ENCODE results near the gene OR2T2. TPM values are rescaled to one million over a fixed set of nuclear protein-coding genes. Genes with fewer than 3 reads are reported as not detected.

OR2T2 gene
- polyA plus RNA-seq, 3 donors, result not detected

- Histone ChIP-seq H3K4me2 (replicated peaks; ENCODE audit: extremely low read depth, low read length, poor library complexity, severe bottlenecking) (no peak overlapping the region), H3K79me2 (ENCODE audit: insufficient read depth, low read length) (no peaks in the 10 kb centered on the region), H3K36me3 (replicated peaks in 1 of 2; ENCODE audit: control insufficient read depth in 1 of 2, insufficient read depth in 2 of 2, low read length in 2 of 2) (no peaks in the 10 kb centered on the region), H3K4me3 (replicated peaks in 1 of 3; ENCODE audit: low read depth in 2 of 3, low read length in 3 of 3) (no peak overlapping the region), H3K27me3 (ENCODE audit: control insufficient read depth in 2 of 2, insufficient read depth in 2 of 2, low read length in 2 of 2) (no peaks in the 10 kb centered on the region), H2AFZ (ENCODE audit: insufficient read depth, low read depth, low read length, poor library complexity, severe bottlenecking) (no peak overlapping the region), H3K9ac (ENCODE audit: insufficient read depth, low read length, poor library complexity, severe bottlenecking) (no peak overlapping the region), H3K27ac (ENCODE audit: low read depth in 1 of 2, low read length in 2 of 2) (no peak overlapping the region), H3K9me3 (replicated peaks in 1 of 2; ENCODE audit: control insufficient read depth in 1 of 2, insufficient read depth in 1 of 2, low read length in 2 of 2) (peaks cover 5 to 15% of the 10 kb centered on the region in 2 donors), H4K20me1 (ENCODE audit: insufficient read depth, low read length) (no peaks in the 10 kb centered on the region), H3K4me1 (ENCODE audit: control insufficient read depth in 1 of 2, insufficient read depth in 2 of 2, low read length in 2 of 2) (no peaks in the 10 kb centered on the region)
- Mint-ChIP-seq H3K27me3 (ENCODE audit: low read depth in 3 of 3) (no peaks in the 10 kb centered on the region), H3K27ac (no peak overlapping the region), H3K4me3 (no peak overlapping the region), H3K4me1 (no peaks in the 10 kb centered on the region), H3K36me3 (no peaks in the 10 kb centered on the region), H3K9me3 (peaks cover 2 to 8% (median 3%) of the 10 kb centered on the region in 7 donors)
- DNase-seq, result peak in 1 of 3 donors; percentile 23
- WGBS (ENCODE audit: insufficient coverage), result no CpG with 5 or more reads among the region's 6 CpGs
- TF ChIP-seq CTCF (IDR thresholded peaks at IDR 0.05), result no peak
- intact Hi-C loops (cut with micrococcal nuclease), result no loop called here
Observed at GRCh38 chr1:248404024-248404423, 41.4 kb upstream of the OR2T2 start.

GRCh38 chr1:248406721-248407692 lies 38.4 kb upstream of the OR2T2 start:
- Histone ChIP-seq H3K79me2 (ENCODE audit: insufficient read depth, low read length) (no peaks in the 10 kb centered on the region), H2AFZ (ENCODE audit: insufficient read depth, low read depth, low read length, poor library complexity, severe bottlenecking) (no peak overlapping the region), H3K9me3 (replicated peaks in 1 of 2; ENCODE audit: control insufficient read depth in 1 of 2, insufficient read depth in 1 of 2, low read length in 2 of 2) (peaks cover 11 to 24% of the 10 kb centered on the region in 2 donors), H3K27me3 (ENCODE audit: control insufficient read depth in 2 of 2, insufficient read depth in 2 of 2, low read length in 2 of 2) (no peaks in the 10 kb centered on the region), H3K36me3 (replicated peaks in 1 of 2; ENCODE audit: control insufficient read depth in 1 of 2, insufficient read depth in 2 of 2, low read length in 2 of 2) (no peaks in the 10 kb centered on the region), H4K20me1 (ENCODE audit: insufficient read depth, low read length) (no peaks in the 10 kb centered on the region), H3K27ac (ENCODE audit: low read depth in 1 of 2, low read length in 2 of 2) (no peak overlapping the region), H3K9ac (ENCODE audit: insufficient read depth, low read length, poor library complexity, severe bottlenecking) (no peak overlapping the region), H3K4me1 (ENCODE audit: control insufficient read depth in 1 of 2, insufficient read depth in 2 of 2, low read length in 2 of 2) (no peaks in the 10 kb centered on the region), H3K4me3 (replicated peaks in 1 of 3; ENCODE audit: low read depth in 2 of 3, low read length in 3 of 3) (no peak overlapping the region), H3K4me2 (replicated peaks; ENCODE audit: extremely low read depth, low read length, poor library complexity, severe bottlenecking) (no peak overlapping the region)
- H3K4me3 Mint-ChIP-seq, result no peak overlapping the region
- peak overlapping the region in 1 of 7 donors; percentile 6 for H3K27ac Mint-ChIP-seq
- no peaks in the 10 kb centered on the region for H3K4me1 Mint-ChIP-seq
- no peak for DNase-seq
- H3K9me3 Mint-ChIP-seq, result peaks cover 2 to 19% (median 11%) of the 10 kb centered on the region in 7 donors
- intact Hi-C loops (cut with micrococcal nuclease), result no loop called here
- no peaks in the 10 kb centered on the region for H3K36me3 Mint-ChIP-seq
- no peaks in the 10 kb centered on the region for H3K27me3 Mint-ChIP-seq (ENCODE audit: low read depth in 3 of 3)
- 94% methylated on average over 2 of the region's 8 CpGs for WGBS (ENCODE audit: insufficient coverage)
- TF ChIP-seq CTCF (IDR thresholded peaks at IDR 0.05), result no peak
